EL (cell line): ENCODE data around the gene PDRG1.

Experiments used
- DNase-seq: peaks from one replicate; pipeline ENCODE4 v3.0.0-alpha.2; 2016

Gene PDRG1

DNA sequence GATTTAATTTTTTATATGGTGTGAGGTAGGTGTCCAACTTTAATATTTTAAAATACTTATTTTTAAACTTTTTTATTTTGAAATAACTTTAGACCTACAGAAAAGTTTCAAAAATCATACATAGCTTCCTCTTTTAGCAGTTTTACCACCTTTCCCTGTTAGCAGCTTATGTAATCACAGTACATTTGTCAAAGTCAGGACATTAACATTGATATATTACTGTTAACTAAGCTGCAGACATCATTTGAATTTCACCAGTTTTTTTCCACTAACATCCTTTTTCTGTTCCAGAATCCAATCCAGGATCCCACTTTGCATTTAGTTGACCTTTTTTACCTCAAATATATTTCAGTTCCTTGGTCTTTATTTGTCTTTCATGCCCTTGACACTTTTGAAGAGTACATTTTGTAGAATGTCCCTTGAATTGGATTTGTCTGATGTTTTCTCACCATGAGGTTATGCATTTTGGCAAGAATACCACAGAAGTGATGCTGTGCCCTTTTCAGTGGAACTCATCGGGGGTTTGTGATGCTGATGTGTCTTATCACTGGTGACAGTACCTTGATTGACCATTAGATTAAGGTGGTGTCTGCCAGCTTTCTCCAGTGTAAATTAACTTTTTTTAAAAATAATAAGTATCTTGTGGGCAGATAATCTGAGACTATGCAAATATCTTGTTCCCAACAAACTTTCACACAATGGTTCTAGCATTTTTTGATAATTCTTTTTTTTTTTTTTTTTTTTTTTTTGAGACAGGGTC is 48.0 kb downstream of the PDRG1 start:
- DNase-seq = no peak

GRCh38 chr20:31901615-31902014 is 50.2 kb downstream of the PDRG1 start:
- no peak for DNase-seq

DNA sequence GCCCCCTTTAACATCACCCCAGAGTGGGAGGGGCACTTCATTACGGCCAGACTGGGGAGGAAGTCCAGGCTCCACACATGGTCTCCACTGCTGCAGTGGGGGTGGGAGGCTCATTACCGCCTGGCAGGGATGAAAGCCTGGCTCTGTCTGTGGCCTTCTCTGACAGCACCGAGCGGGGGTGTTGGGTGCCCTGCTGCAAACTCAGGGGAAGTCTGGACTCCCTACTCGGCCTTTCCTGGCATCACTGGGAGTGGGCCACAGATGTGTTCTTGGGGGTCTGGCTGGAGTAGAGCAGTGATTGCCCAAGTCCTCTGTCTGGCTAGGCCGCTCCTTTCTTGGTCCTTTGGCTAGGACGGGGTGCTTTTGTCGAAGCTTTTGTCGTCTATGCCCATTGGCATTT is 54.3 kb downstream of the PDRG1 start:
- DNase-seq = no peak

DNA sequence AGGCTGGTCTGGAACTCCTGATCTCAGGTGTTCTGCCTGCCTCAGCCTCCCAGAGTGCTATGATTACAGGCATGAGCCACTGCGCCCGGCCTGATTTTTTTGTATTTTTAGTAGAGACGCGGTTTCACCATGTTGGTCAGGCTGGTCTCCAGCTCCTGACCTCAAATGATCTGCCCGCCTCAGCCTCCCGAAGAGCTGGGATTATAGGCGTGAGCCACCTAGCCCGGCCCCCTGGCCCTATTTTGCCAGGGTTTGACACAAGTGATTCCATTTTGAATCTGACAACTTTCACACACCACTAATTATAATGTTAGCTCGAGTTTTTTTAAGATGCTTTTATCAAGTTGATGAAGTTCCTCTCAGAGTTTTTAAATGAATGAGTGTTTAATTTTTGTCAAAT is 55.8 kb downstream of the PDRG1 start:
- no peak for DNase-seq

GRCh38 chr20:31894980-31895675 is 56.7 kb downstream of the PDRG1 start:
- peak; percentile 32 for DNase-seq
